IPS-18c (cell line): ENCODE data around the gene MAFF.
"Not testable (repeated sequence)": the region's sequence is repeated elsewhere in the genome, so short reads cannot be mapped to it uniquely, and the experiment has no call there.

ENCODE experiments used
- H3K4me3 ChIP-seq: 2 replicates; pipeline ENCODE4 v1.7.0; 2013; ENCODE audit warnings: low read depth, mild to moderate bottlenecking, low read length, moderate library complexity; ENCODE audit not compliant: insufficient read depth
- H3K9me3 ChIP-seq: one replicate; pipeline ENCODE4 v1.6.1; 2013; ENCODE audit warnings: mild to moderate bottlenecking, low read length, moderate library complexity; ENCODE audit not compliant: control insufficient read depth, insufficient read depth

The MAFF gene

DNA sequence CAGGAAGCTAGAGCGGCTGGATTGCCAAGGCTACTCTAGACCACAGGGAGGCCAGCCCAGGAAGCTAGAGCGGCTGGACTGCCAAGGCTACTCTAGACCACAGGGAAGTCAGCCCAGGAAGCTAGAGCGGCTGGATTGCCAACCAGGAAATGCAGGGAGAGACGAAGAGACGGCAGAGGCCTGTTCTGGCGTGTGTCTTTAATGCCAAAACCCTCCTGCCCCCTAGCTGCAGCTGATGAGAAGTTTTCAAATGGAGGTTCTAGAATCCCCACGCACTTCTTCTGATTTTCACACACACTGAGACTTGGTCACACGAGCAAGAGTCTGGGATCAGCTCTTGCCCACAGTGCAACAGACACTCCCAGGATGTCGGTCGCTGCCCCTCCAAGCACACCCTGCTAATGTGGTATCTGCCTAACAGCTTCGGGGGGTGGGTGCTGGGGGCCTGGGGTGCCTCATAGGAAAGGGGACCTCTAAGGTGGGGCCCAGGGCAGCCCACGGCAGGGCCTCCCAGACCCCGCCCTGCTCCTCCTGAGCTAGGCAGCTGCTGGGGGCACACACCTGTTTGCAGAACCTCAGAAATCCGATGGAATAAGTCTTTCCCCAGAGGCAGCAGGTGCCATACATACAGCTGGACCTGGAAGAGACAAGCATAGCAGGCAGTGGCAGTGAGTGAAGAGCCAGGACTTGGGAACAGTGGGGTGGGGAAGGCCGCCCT lies 28.5 kb downstream of the MAFF start:
- Histone ChIP-seq H3K9me3 (no peaks in the 10 kb centered on the region), H3K4me3 (no peak overlapping the region)

DNA sequence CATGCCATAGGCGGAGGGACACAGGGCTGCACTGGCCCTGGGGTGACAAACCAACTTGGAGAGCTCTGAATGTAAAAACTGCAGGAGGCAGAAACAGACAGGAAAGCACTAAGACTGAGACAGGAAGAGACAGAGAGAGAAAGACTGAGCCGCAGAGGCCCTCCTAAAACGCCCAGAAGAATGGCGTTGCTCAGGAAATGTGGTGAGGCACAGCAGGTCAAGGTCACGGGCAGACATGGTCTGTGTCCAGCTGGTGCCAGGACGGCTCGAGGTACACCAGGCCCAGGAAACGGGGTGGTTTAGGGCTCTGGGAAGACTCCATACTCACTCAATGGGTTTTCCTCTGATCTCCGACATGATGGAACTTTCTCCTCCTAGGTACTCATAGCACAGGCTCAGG lies 29.1 kb downstream of the MAFF start:
- Histone ChIP-seq H3K4me3 (no peak overlapping the region), H3K9me3 (no peaks in the 10 kb centered on the region)

DNA sequence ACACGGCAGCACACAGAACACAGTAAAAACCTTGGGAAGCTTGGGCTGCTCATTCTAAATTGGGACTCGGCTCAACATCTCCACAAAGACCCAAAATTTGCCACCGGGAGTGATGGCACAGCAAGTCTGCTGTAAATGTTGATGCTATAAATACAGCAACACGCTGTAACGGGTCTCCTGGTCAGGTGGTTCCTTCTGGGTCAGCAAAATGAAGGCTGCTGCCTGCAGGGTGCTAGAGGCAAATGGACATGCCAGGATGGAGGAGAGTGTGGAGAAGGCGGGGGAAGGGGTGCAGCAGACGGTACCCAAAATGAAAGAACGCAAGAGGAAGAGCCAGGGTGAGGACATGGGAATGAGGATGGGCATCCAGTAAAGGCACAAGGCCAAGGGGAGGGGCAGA lies 30.4 kb downstream of the MAFF start:
- H3K4me3 ChIP-seq = no peak overlapping the region
- no peaks in the 10 kb centered on the region for H3K9me3 ChIP-seq

DNA sequence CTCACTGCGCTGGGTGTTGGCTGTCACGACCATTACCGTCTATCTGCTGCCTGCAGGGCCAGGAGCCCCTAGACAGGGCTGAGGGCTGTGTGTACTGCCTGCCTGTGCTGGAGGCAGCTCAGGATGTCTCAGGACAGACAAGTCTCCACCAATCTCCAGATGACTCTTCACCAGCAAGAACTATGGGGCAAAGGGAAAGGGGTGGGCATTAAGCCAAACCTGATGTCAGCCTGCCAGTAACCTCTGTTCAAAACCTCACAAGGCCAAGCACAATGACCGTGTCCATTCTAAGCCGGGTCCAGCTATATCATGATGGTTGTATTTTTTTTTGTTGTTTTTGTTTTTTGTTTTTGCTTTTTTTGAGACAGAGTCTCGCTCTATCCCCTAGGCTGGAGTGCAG lies 31.6 kb downstream of the MAFF start:
- H3K4me3 ChIP-seq = no peak overlapping the region
- no peaks in the 10 kb centered on the region for H3K9me3 ChIP-seq

DNA sequence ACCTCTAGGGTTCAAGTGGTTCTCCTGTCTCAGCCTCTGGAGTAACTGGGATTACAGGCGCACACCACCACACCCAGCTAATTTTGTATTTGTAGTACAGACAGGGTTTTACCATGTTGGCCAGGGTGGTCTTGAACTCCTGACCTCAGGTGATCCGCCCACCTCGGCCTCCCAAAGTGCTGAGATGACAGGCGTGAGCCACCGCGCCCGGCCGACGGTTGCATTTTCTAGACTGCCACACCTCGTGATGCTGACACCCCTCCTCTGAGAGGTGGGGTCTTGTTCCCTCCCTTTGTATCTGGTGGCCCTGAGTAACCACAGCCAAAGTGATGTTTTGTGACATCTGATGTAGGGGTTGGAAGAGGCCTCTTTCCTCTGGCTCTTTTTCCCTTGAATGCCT lies 32.1 kb downstream of the MAFF start:
- H3K9me3 ChIP-seq = not testable (repeated sequence)

DNA sequence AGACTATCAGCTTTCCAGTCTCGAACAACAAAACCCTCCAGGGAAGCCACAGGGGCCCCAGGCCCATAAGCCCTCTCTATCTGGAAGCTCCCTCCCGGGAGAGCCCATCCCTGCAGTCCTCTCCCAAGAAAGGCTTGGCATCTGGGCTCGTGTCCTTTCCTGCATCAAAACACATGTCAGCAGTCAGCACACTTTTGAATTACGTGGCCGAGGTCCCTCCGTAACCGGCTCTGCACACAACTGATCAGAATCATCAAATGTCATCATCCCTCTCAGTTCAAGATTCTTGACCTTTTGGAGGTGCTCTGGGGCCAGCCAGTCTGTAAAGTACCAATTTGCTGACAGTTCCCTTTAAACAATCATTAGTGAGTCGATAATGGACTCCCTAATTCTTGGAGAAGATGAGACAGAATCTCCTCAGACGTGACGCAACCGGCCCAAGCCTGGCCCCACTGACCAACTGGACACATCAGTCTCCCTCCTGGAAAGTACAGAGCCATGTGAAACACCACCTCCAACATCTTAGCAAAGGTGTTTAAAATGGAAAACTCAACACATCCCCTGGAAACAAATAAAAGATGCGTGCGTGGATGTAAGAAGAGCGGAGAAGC lies 33.6 kb downstream of the MAFF start:
- no peak overlapping the region for H3K4me3 ChIP-seq
- peaks cover 2% of the 10 kb centered on the region for H3K9me3 ChIP-seq

More for the DNA sequence above, 32.1 kb downstream of the MAFF start:
- H3K4me3 ChIP-seq = not testable (repeated sequence)

DNA sequence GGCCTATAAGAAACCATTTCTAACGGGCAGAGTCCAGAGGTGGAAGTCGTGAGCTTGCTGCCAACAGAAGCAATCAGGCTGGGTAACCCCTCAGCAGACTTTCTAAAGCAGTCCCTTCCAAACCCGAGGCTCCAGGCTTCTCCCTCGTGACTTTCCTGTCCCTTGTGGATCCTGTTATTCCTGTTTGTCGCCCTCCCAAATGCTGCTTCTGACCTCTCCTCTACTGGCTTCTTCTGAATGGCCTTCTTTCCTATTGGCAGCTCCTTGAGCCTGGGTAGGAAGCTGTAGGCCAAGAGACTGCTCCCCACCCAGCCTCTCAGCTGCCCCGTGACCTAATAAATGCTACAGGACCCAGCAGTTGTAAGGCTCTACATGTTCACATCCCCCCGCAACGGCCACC lies 35.0 kb downstream of the MAFF start:
- Histone ChIP-seq H3K9me3 (peaks cover 2% of the 10 kb centered on the region), H3K4me3 (no peak overlapping the region)

DNA sequence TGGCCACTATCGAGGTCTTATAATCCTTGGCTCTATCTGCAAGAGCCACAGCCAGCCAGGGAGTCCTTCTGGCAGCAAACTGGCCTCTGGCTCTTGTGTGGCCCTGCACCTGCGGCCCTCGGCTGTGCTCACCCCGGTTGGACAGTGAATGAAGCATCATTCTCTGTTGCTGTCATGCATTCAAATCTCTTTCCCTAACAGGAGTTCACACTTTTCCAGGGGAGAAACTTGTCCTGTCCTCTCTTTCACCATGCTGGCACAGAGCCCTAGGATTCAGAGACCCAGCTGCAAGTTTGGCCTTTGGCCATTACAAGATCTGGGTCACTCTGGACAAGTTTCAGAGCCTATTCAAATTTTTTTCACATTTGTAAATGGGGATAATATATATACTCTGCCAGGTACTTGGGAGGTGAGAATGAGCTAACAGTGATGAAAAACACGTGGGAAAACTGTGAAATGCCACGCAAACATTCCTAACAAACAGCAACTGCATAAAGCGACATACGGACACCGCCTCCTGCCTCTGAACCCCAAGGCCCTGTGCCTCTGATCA lies 36.8 kb downstream of the MAFF start:
- Histone ChIP-seq H3K9me3 (peaks cover 2% of the 10 kb centered on the region), H3K4me3 (no peak overlapping the region)

DNA sequence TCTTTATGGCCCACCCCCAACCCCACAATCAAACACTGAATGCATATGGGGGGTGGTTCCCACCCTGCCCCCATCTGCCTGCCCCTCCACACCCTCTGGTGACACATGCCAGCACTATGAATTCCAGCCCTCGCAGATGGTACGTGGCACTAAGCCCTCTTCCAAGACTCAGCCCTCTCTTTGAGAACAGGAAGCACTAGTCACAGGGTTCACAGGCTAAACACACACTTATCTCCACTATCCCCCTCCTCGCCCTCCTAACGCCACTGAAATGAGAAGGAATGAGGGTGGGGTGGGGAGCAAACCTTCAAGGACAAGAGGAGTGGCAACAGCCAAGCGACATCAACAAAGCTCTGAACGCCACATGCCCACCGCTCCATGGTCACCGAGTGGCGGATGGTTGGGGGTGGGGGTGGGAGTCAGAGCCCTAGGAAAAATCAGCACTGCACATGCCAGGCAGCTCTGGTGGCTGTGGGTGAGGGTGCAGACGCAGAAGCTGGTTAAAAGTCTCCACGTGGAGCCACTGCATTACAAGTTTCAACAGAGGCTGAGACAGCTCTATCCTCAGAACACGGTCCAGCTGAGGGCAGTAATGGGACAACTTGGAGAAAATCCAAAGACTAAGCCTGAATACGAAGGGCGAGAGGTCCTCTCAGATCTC lies 37.4 kb downstream of the MAFF start:
- Histone ChIP-seq H3K9me3 (peaks cover 2% of the 10 kb centered on the region), H3K4me3 (no peak overlapping the region; the same call in 1 of the 2 replicates)

DNA sequence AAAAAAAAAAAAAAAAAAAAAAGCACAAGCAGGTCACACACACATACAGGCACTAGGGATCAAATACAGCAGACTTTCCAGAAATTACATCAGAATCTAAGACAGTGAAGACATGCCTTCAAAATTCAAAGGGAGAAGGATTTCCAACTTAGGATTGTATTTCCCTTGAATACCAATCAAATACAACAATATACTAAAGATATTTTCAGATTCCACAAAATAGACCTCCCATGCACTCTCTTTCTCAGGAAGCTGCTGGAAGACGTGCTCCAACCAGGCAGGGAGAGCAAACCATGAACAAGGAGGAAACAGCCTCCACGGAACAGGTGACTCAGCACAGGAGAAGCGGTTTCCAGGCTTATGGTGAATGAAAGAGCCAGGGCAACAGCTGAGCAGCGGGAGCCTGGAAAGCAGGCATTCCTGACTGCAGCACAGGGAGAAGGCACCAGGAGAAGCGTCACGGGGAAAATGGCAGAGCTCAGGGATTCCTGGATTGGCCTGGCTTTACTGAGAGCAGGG lies 39.0 kb downstream of the MAFF start:
- Histone ChIP-seq H3K4me3 (no peak overlapping the region), H3K9me3 (peaks cover 2% of the 10 kb centered on the region)

DNA sequence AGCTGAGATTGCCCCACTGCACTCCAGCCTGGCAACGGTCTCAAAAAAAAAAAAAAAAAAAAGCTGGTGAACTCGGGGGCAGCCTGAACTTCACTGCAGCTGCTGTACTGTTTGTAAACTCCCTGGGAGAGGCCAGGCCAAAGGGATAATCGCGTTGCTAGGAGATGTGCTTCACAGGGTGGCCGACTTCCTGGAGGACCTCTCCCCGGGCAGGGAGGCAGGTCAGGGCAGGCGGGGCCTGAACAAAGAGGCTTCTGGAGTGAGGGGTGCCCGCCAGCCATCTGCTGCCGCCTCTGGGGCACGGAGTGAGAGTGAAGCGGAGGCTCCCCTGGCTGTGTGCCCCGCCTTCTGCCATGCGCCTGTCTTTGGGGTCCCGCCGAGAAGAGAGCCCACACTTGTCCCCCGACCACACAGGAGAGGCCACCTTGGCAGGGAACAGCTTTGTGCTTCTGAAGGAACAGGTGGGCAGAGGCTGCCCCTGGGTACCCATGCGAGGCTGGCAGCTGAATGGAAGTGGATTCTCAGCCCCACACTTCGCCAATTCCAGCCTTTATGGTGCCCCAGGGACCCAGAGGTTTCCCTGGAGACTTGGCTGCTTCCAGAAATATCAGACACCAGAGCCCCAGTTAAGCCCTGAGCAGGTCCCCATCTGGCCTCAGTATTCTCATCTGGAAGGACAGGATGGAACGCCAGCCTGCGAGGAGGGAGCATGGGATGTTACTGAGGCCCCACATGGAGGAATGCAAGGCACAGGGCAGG lies 41.4 kb downstream of the MAFF start:
- Histone ChIP-seq H3K9me3 (peaks cover 2% of the 10 kb centered on the region), H3K4me3 (no peak overlapping the region)

DNA sequence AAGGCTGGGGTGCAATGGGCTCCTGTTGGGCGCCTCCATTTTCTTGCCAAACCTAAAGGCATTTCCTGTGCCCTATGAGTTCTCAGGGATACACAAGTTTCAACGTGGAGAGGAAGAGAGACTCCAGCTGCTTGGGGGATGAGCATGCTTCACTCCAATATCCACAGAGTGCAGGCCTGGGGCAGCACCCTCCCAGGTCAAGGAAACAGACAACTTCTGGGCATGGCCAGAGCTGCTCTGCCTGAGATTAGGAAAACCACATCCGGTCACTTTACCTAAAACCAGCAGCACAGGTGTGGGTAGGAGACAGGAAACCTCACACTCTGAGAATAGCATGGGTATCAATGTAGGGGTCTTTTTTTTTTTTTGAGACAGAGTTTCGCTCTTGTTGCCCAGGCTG lies 42.3 kb downstream of the MAFF start:
- H3K9me3 ChIP-seq = peaks cover 2% of the 10 kb centered on the region
- H3K4me3 ChIP-seq = no peak overlapping the region

DNA sequence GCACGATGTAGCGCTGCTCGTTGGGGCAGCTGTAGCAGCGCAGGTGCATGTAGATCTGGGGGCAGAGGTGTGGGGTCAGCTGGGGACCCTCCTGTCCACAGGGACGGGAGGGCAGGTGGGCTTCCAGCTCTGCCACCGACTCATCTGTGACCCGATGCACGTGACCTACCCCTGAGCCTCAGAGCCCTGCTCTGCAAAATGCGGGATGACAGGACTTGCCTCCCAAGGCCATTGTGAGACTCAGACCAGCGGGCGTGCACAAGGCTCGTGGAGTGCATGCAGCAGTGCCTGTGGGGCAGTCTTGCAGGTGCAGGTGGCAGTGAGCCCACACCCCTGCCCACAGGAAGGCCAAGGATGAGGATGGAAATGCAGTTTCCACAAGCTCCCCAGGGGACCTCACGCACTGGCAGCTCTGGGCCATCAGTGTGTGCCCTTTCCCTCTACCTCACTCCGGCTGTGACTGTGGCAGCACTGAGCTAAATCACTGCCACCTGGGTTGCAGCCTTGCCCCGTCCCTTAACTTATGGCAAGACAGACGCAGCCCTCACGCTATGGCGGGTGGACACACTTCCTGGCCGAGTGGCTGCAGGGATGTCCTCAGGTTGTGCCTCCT lies 44.4 kb downstream of the MAFF start:
- no peaks in the 10 kb centered on the region for H3K9me3 ChIP-seq
- no peak overlapping the region for H3K4me3 ChIP-seq

DNA sequence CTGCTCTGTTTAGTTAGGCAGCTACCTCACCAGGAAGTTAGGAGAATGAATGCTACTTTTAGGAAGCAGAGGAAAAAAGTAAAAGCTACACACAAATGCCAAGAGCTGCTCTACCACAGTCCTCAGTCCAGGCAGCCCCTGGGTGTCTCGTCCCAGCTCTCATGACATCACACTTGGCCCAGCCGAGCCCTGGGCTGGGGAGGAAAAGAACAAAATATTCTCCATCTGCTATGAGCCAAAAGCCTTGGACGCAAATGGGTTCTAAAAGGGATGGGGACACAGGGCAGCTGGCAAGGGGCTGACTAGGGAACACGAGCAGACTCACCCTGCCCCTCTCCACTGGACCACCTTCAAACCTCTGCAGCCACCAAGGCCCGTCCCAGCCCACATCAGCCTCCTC lies 44.9 kb downstream of the MAFF start:
- Histone ChIP-seq H3K4me3 (no peak overlapping the region), H3K9me3 (no peaks in the 10 kb centered on the region)

DNA sequence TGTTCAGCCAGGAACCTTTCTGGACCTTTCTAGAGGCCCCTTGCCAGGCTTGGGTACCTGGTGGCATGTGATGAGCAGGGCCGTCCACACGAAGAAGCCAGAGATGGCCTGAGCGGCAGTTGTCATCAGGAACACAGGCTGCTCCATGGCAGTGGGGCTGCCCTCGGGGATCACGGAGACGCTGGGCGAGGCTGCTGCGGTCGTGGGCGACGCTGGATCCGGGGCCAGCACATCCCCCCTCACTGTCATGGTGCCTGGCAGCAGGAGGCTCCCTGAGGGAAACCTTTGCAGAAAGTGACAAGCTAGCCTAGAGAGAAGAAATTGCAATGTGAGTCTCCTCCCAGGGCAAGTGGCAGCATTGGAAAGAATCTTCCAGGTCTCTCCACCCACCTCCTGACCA lies 45.9 kb downstream of the MAFF start:
- Histone ChIP-seq H3K4me3 (no peak overlapping the region), H3K9me3 (no peaks in the 10 kb centered on the region)

DNA sequence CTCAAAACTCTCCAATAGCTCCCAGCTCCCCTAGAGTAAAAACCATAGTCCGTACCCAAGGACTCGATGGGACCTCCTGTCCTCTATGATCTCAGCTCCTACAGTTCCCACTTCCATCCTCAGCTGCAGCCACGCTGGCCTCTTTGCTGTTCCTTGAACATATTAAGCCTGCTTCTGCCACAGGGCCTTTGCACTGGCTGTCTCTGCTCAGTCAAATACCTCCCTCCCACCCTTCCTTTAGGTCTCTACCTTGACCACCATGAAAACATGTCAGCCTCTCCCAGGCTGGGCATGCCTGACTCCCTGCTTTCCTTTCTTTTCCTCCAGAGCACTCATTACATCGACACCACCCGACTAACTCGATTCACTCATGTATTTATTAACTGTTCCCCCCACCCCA lies 46.5 kb downstream of the MAFF start:
- H3K4me3 ChIP-seq = no peak overlapping the region
- H3K9me3 ChIP-seq = no peaks in the 10 kb centered on the region

DNA sequence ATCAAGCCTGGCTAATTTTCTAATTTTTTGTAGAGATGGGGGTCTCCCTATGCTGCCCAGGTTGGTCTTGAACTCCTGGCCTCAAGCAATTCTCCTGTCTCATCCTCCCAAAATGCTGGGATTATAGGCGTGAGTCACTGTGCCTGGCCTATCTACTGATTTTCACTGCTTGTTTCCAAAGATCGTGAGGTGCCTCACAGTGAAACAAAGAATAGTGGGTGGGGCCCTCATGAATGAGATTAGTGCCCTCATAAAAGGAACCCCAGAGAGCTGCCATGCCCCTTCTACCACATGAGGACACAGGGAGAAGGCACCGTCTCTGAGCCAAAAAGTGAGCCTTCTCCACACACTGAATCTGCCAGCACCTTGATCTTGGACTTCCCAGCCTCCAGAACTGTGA lies 47.5 kb downstream of the MAFF start:
- H3K9me3 ChIP-seq = no peaks in the 10 kb centered on the region
- no peak overlapping the region for H3K4me3 ChIP-seq
